CD8-positive, alpha-beta memory T cell (primary cell): ENCODE data around the gene PLEK. TPM values are rescaled to one million over a fixed set of nuclear protein-coding genes. Genes with fewer than 3 reads are reported as not detected.
"Not testable (repeated sequence)": the region's sequence is repeated elsewhere in the genome, so short reads cannot be mapped to it uniquely, and the experiment has no call there.

Source experiments
- CTCF ChIA-PET: fragments of 350-600 bp; sonication (Branson Sonifier 250); formaldehyde crosslinking; loops from one replicate; lab custom pipeline; 2021; ENCODE audit warnings: antibody characterized with exemption; lab: Charles Lee
- POLR2A ChIA-PET: fragments of 350-600 bp; sonication (Branson Sonifier 250); formaldehyde crosslinking; loops from one replicate; lab custom pipeline; 2021; ENCODE audit warnings: antibody characterized with exemption; lab: Charles Lee
- DNase-seq, 5 donors: peaks; one replicate each; pipeline versions ENCODE4 v3.0.0 to v3.0.0-alpha.2; 2020 to 2022; ENCODE audit warnings: mixed read lengths in 1 of 5
- H3K27ac ChIP-seq: one replicate; pipeline ENCODE4 v1.7.0; 2013; ENCODE audit warnings: low read depth, mild to moderate bottlenecking, low read length, moderate library complexity
- H3K27me3 ChIP-seq: 2 replicates; pipeline ENCODE4 v1.7.0; 2013; ENCODE audit warnings: low read length, mild to moderate bottlenecking; ENCODE audit not compliant: insufficient read depth, poor library complexity, severe bottlenecking
- H3K36me3 ChIP-seq: 2 replicates; pipeline ENCODE4 v1.7.0; 2013; ENCODE audit warnings: mild to moderate bottlenecking, low read length, moderate library complexity; ENCODE audit not compliant: insufficient read depth
- H3K4me1 ChIP-seq: 2 replicates; pipeline ENCODE4 v1.7.0; 2013; ENCODE audit warnings: mild to moderate bottlenecking, low read length, moderate library complexity; ENCODE audit not compliant: insufficient read depth
- H3K4me3 ChIP-seq: 2 replicates; pipeline ENCODE4 v1.7.0; 2013; ENCODE audit warnings: mild to moderate bottlenecking, low read length
- H3K9me3 ChIP-seq: 2 replicates; pipeline ENCODE4 v1.7.0; 2013; ENCODE audit warnings: mild to moderate bottlenecking, low read length
- H3K27ac Mint-ChIP-seq, 8 donors: one replicate each; pipeline ENCODE4 v1.8.0; 2020 to 2021; ENCODE audit warnings: mixed read lengths in 8 of 8, mild to moderate bottlenecking in 6 of 8, inconsistent platforms in 3 of 8, moderate library complexity in 3 of 8
- H3K27me3 Mint-ChIP-seq, 2 donors: one replicate each; pipeline ENCODE4 v1.8.0; 2020 to 2021; ENCODE audit warnings: mixed read lengths in 2 of 2, mild to moderate bottlenecking in 1 of 2, moderate library complexity in 1 of 2
- H3K36me3 Mint-ChIP-seq, 3 donors: one replicate each; pipeline ENCODE4 v1.8.0; 2020 to 2021; ENCODE audit warnings: mixed read lengths in 3 of 3, inconsistent platforms in 1 of 3, mild to moderate bottlenecking in 1 of 3
- H3K4me1 Mint-ChIP-seq, 3 donors: one replicate each; pipeline ENCODE4 v1.8.0; 2020 to 2021; ENCODE audit warnings: mixed read lengths in 3 of 3, inconsistent platforms in 1 of 3, mild to moderate bottlenecking in 1 of 3
- H3K4me3 Mint-ChIP-seq, 7 donors: one replicate each; pipeline ENCODE4 v1.8.0; 2020 to 2021; ENCODE audit warnings: mixed read lengths in 7 of 7, mild to moderate bottlenecking in 6 of 7, moderate library complexity in 4 of 7, inconsistent platforms in 2 of 7
- H3K9me3 Mint-ChIP-seq, 5 donors: one replicate each; pipeline ENCODE4 v1.8.0; 2020 to 2022; ENCODE audit warnings: mixed read lengths in 5 of 5, mild to moderate bottlenecking in 3 of 5, moderate library complexity in 2 of 5, inconsistent platforms in 1 of 5
- polyA plus RNA-seq: library from polyadenylated mRNA; unstranded; fragments of 300-500 nt; fragmentation: Illumina TruSeq; gene quantifications from one replicate; pipeline ENCODE4 v1.2.3, GENCODE V29; 2021
- total RNA-seq, 2 experiments: library from RNA; stranded (reverse); gene quantifications; one replicate each; pipeline ENCODE4 v1.2.3, GENCODE V29; 2021

Gene PLEK
- total and polyA plus RNA-seq, 3 experiments from 2014 or later = 21.3 to 135 (median 23.0) TPM

DNA sequence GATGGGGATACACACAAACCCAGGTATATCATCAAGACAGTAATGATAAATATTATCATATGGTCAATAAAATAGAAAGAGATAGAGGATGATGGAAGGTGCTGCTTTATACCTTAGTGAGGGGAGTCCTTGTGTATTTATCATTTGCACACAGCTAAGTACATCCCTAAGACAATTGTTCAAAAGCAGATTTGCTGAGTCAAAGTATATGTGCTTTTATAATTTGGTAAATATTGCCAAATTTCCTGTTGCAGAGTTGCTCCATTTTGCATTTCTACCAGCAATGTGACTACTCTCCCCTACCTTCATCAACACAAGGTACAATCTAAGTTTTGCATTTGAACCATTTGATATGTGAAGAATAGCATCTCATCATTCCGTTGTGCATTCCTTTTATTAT is 22.6 kb upstream of the PLEK start:
- CTCF ChIA-PET = no interaction called here
- Mint-ChIP-seq H3K4me1 (no peaks in the 10 kb centered on the region), H3K27ac (no peak overlapping the region), H3K4me3 (no peak overlapping the region), H3K36me3 (no peaks in the 10 kb centered on the region), H3K27me3 (peaks cover 34 to 58% of the 10 kb centered on the region in 2 donors), H3K9me3 (peaks cover 0 to 2% (median 0%) of the 10 kb centered on the region in 5 donors)
- DNase-seq = no peak
- POLR2A ChIA-PET = no interaction called here
- Histone ChIP-seq H3K9me3 (no peaks in the 10 kb centered on the region), H3K36me3 (no peaks in the 10 kb centered on the region), H3K4me3 (no peak overlapping the region), H3K27ac (no peak overlapping the region), H3K4me1 (no peaks in the 10 kb centered on the region), H3K27me3 (peaks cover 6% of the 10 kb centered on the region)

DNA sequence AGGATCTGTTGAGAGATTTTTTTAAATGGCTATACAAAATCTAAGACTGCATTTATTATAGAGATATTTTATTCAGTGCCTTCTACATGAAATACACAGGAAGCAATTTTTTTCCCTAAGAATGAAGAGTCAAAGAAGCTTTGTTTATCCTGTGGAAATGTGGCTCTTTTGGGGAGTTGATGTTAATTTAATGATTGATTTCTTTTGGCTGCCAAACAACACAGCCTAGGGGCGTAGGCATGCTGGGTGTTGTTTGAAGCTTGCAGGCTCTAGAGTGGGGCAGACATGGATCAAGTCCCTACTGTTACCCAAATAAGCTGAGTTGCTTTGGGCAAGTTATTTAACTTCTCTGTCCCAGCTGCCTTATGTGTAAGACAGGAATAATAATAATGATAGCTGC is 21.1 kb upstream of the PLEK start:
- Mint-ChIP-seq H3K36me3 (peaks cover 0 to 6% (median 0%) of the 10 kb centered on the region in 3 donors), H3K27me3 (peaks cover 40 to 70% of the 10 kb centered on the region in 2 donors), H3K9me3 (peaks cover 0 to 2% (median 0%) of the 10 kb centered on the region in 5 donors), H3K27ac (no peak overlapping the region), H3K4me3 (no peak overlapping the region), H3K4me1 (no peaks in the 10 kb centered on the region)
- no peak for DNase-seq
- no peaks in the 10 kb centered on the region for H3K9me3 ChIP-seq
- ChIA-PET POLR2A (interaction anchor here (0.6 kb wide), 1 partner anchor 68 kb away, joined by 3 read pairs; no protein-coding TSS in a partner anchor), CTCF (interaction anchor here (2.0 kb wide), 1 partner anchor 14 kb away, joined by 5 read pairs; no protein-coding TSS in a partner anchor)
- H3K4me1 ChIP-seq = no peaks in the 10 kb centered on the region
- no peaks in the 10 kb centered on the region for H3K36me3 ChIP-seq
- H3K4me3 ChIP-seq = no peak overlapping the region
- peaks cover 6% of the 10 kb centered on the region for H3K27me3 ChIP-seq
- no peak overlapping the region for H3K27ac ChIP-seq

DNA sequence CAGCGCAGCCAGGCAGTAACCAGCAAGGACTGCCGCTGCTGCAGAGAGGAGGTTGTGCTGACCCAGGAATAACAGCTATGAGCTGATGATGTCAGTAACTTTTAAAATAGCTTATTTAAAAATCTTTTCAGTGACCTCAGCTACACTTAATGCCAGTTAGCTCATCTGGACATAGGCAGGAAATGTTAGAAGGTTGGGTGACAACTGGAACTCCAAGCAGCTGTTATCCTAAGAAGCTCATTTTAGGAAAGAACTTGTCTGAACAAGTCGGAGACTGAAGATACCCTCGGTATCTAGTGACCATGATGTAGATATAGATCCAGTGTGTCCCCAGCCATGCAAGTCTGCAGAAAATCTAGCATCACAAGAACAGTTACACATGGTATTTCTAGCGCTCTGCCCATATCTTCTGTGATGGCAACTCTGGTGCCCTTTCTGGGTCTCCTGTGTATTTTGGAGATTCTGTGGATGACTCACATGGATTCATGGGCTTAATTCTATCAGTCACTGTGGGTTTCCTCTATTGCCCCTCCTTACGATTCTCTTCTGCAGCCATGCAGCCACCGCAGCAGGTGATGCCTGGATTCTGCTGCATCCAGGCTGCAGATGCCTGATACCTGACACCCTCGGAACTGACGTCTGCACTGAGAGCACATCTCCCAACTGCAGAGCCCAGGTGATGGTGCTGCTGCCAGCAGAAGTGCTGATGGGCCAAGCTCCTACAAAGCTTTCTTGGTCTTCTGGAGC is 19.8 kb upstream of the PLEK start:
- peaks cover 40 to 74% of the 10 kb centered on the region in 2 donors for H3K27me3 Mint-ChIP-seq
- Histone ChIP-seq H3K9me3 (no peaks in the 10 kb centered on the region), H3K27me3 (peaks cover 6% of the 10 kb centered on the region), H3K36me3 (no peaks in the 10 kb centered on the region), H3K27ac (no peak overlapping the region), H3K4me1 (no peaks in the 10 kb centered on the region), H3K4me3 (no peak overlapping the region)
- no peaks in the 10 kb centered on the region for H3K4me1 Mint-ChIP-seq
- H3K27ac Mint-ChIP-seq = no peak overlapping the region
- ChIA-PET POLR2A (no interaction called here), CTCF (interaction anchor here (2.0 kb wide), 1 partner anchor 12 kb away, joined by 5 read pairs; no protein-coding TSS in a partner anchor)
- H3K4me3 Mint-ChIP-seq = no peak overlapping the region
- H3K9me3 Mint-ChIP-seq = peaks cover 0 to 2% (median 0%) of the 10 kb centered on the region in 5 donors
- H3K36me3 Mint-ChIP-seq = peaks cover 0 to 6% (median 0%) of the 10 kb centered on the region in 3 donors
- DNase-seq = no peak

DNA sequence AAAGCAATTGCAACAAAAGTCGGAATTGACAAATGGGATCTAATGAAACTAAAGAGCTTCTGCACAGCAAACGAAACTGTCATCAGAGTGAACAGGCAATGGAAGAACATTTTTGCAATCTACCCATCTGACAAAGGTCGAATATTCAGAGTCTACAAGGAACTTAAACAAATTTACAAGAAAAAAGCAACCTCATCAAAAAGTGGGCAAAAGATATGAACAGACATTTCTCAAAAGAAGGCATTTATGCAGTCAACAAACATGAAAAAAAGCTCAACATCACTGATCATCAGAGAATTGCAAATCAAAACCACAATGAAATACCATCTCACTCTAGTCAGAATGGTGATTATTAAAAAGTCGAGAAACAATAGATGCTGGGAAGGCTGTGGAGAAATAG is 16.0 kb upstream of the PLEK start:
- H3K4me1 Mint-ChIP-seq, H3K36me3 Mint-ChIP-seq, H3K4me1 ChIP-seq, H3K27ac ChIP-seq, H3K4me3 Mint-ChIP-seq, H3K4me3 ChIP-seq, H3K9me3 Mint-ChIP-seq, H3K36me3 ChIP-seq, H3K27ac Mint-ChIP-seq, CTCF ChIA-PET, H3K27me3 ChIP-seq, H3K9me3 ChIP-seq, DNase-seq: not testable (repeated sequence)
- POLR2A ChIA-PET = interaction anchor here (0.6 kb wide), 1 partner anchor 23 kb away, joined by 8 read pairs; no protein-coding TSS in a partner anchor
- peaks cover 25 to 47% of the 10 kb centered on the region in 2 donors for H3K27me3 Mint-ChIP-seq

DNA sequence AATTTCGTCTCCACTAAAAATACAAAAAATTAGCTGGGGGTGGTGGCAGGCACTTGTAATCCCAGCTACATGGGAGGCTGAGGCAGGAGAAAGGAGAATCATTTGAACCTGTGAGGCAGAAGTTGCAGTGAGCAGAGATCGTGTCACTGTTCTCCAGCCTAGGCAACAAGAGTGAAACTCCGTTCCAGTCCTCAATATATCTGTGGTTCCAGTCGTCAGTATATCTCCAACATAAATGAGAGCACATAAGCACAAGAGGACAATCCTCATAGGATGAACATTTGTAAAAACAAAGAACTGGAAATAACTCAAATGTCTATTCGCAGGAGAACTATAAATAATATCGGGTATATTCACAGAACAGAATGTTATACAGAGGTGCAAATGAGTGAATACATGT is 13.1 kb upstream of the PLEK start:
- Mint-ChIP-seq H3K36me3 (peaks cover 0 to 6% (median 0%) of the 10 kb centered on the region in 3 donors), H3K9me3 (peaks cover 0 to 1% (median 0%) of the 10 kb centered on the region in 5 donors), H3K27ac (no peak overlapping the region), H3K4me3 (no peak overlapping the region), H3K27me3 (peaks cover 12 to 24% of the 10 kb centered on the region in 2 donors), H3K4me1 (no peaks in the 10 kb centered on the region)
- no peak for DNase-seq
- POLR2A ChIA-PET = no interaction called here
- CTCF ChIA-PET = interaction anchor here (1.9 kb wide), 1 partner anchor 89 kb away, joined by 5 read pairs; no protein-coding TSS in a partner anchor
- Histone ChIP-seq H3K36me3 (no peaks in the 10 kb centered on the region), H3K27me3 (no peaks in the 10 kb centered on the region), H3K4me3 (no peak overlapping the region), H3K27ac (no peak overlapping the region), H3K4me1 (no peaks in the 10 kb centered on the region), H3K9me3 (no peaks in the 10 kb centered on the region)

DNA sequence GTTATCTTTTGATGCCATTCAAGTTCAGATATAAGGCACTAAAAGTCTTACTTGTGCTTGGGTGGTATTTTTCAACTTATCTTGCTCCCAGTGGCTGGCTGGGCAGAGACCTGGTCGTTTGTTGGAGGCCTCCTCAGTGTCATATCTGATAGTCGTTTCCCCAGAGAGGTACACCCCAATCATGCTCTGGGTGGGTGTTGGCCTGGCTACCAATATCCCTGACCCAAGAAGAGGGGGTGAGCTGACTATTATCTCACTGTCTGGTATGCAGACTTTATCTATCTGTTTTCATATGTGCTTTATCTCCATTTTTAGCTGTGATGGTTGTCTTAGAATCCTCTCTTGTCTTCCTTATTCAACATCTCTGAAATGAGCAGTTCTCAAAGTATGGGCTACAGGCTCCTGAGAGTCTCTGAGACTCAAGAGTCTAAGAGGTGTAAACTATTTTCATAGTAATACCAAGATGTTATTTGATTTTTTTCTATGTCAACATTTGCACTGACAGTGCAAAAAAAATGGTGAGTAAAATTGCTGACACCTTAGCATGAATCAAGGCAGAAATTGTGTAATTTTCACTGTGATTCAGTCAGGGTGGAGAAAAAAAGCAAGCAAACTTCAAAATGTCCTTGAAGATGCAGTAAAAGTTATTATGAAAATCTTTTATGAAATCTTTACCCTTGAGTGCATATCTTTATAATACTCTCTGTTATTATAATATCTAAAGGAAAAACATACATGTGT is 12.3 kb upstream of the PLEK start:
- no peaks in the 10 kb centered on the region for H3K9me3 Mint-ChIP-seq
- H3K9me3 ChIP-seq = no peaks in the 10 kb centered on the region

DNA sequence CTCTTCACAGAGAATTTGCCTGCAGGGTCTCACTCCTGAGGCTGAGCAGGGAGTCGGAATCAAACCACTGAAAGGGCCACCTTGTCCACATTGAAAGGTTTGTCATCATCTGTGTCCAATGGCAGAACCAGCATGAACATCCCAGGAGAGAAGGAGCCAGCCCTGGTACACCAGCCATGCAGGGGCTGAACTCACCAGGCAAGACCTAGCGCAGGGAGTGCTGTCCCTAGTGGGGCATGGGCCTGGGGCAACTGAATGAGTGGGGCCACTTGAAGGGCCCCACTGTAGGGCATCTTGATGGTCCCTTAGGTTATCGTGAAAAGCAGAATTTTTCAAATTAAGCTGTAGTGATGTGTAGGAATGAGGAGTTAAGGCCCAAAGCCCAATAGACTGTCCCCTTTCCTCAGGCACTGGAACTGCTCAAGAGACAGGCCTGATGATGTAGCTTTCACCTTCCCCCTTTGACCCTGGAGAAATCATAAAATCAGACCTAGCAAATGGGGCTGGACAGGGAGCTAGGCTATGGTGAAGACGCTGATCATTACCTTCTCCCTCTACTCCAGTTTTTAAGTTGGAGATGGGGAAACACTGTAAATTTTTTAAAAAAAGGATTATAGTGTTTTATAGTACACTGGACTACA is 8.4 kb upstream of the PLEK start:
- H3K36me3 Mint-ChIP-seq = no peaks in the 10 kb centered on the region
- no peaks in the 10 kb centered on the region for H3K27me3 Mint-ChIP-seq
- no peaks in the 10 kb centered on the region for H3K9me3 Mint-ChIP-seq
- Histone ChIP-seq H3K4me1 (no peaks in the 10 kb centered on the region), H3K27ac (no peak overlapping the region), H3K9me3 (no peaks in the 10 kb centered on the region), H3K36me3 (no peaks in the 10 kb centered on the region), H3K27me3 (no peaks in the 10 kb centered on the region), H3K4me3 (no peak overlapping the region)
- ChIA-PET POLR2A (no interaction called here), CTCF (interaction anchor here (0.9 to 2.2 kb wide), 5 partner anchors 10 to 235 kb away, joined by 3 to 13 read pairs (median 4); no protein-coding TSS in a partner anchor)
- no peak for DNase-seq
- no peak overlapping the region for H3K4me3 Mint-ChIP-seq
- H3K4me1 Mint-ChIP-seq = peaks cover under 1 to 4% (median under 1%) of the 10 kb centered on the region in 3 donors
- H3K27ac Mint-ChIP-seq = peak overlapping the region in 1 of 8 donors; percentile 55

More for the DNA sequence above, 12.3 kb upstream of the PLEK start:
- peaks cover 0 to 6% (median 0%) of the 10 kb centered on the region in 3 donors for H3K36me3 Mint-ChIP-seq
- DNase-seq = no peak
- no peak overlapping the region for H3K4me3 Mint-ChIP-seq
- no peak overlapping the region for H3K27ac Mint-ChIP-seq
- Histone ChIP-seq H3K27ac (no peak overlapping the region), H3K4me3 (no peak overlapping the region), H3K36me3 (no peaks in the 10 kb centered on the region), H3K27me3 (no peaks in the 10 kb centered on the region), H3K4me1 (no peaks in the 10 kb centered on the region)
- H3K27me3 Mint-ChIP-seq = peaks cover 6 to 16% of the 10 kb centered on the region in 2 donors
- ChIA-PET CTCF (interaction anchor here (1.9 kb wide), 1 partner anchor 89 kb away, joined by 5 read pairs; no protein-coding TSS in a partner anchor), POLR2A (no interaction called here)
- H3K4me1 Mint-ChIP-seq = peaks cover 0 to 1% (median 0%) of the 10 kb centered on the region in 3 donors
